GM15510 (cell line): ENCODE measurements around the gene BAIAP3.

Source experiments
- POLR2A ChIP-seq: IDR thresholded peaks from 3 replicates; pipeline ENCODE4 v1.6.1; 2011; ENCODE audit warnings: borderline replicate concordance; ENCODE audit not compliant: insufficient read length; ENCODE audit errors: extremely low read depth

BAIAP3 gene

GRCh38 chr16:1293921-1294656, 39.4 kb upstream of the BAIAP3 start:
- no peak for TF ChIP-seq POLR2A

- no peak for TF ChIP-seq POLR2A
Observed at GRCh38 chr16:1295465-1295864, 38.0 kb upstream of the BAIAP3 start.

- TF ChIP-seq POLR2A, result no peak
Observed at GRCh38 chr16:1297018-1297696, 36.3 kb upstream of the BAIAP3 start.

GRCh38 chr16:1298406-1298805, 35.0 kb upstream of the BAIAP3 start:
- TF ChIP-seq POLR2A, result no peak

- no peak for TF ChIP-seq POLR2A
Observed at GRCh38 chr16:1299012-1299867, 34.2 kb upstream of the BAIAP3 start.

- TF ChIP-seq POLR2A, result no peak
Observed at GRCh38 chr16:1299868-1300203, 33.6 kb upstream of the BAIAP3 start.

GRCh38 chr16:1300664-1301476, 32.6 kb upstream of the BAIAP3 start:
- TF ChIP-seq POLR2A, result no peak

- TF ChIP-seq POLR2A, result no peak
Observed at GRCh38 chr16:1301562-1301961, 31.9 kb upstream of the BAIAP3 start.

GRCh38 chr16:1305823-1306222, 27.6 kb upstream of the BAIAP3 start:
- no peak for TF ChIP-seq POLR2A

- TF ChIP-seq POLR2A, result no peak
Observed at GRCh38 chr16:1306334-1306733, 27.1 kb upstream of the BAIAP3 start.

- peak; percentile 62 for TF ChIP-seq POLR2A
Observed at GRCh38 chr16:1308036-1308976, 25.1 kb upstream of the BAIAP3 start.

- TF ChIP-seq POLR2A, result peak; percentile 80
Observed at GRCh38 chr16:1308977-1309885, 24.2 kb upstream of the BAIAP3 start, which contains the start of gene UBE2I. Gene UBE2I (plus strand): TSS chr16:1309636. CDS start chr16:1314031, 4,395 bp downstream.
